Ectodermal cell (in vitro differentiated cells): ENCODE results near the gene HMOX2. TPM values are rescaled to one million over a fixed set of nuclear protein-coding genes. Genes with fewer than 3 reads are reported as not detected.

Source experiments
- H3K27ac ChIP-seq: 2 replicates; pipeline ENCODE4 v1.7.0; 2013; ENCODE audit warnings: mild to moderate bottlenecking, low read depth, low read length; ENCODE audit not compliant: insufficient read depth, poor library complexity, severe bottlenecking
- H3K27me3 ChIP-seq: 2 replicates; pipeline ENCODE4 v1.7.0; 2013; ENCODE audit warnings: mild to moderate bottlenecking, low read length; ENCODE audit not compliant: insufficient read depth, control insufficient read depth, poor library complexity, severe bottlenecking
- H3K36me3 ChIP-seq: one replicate; pipeline ENCODE4 v1.7.0; 2013; ENCODE audit warnings: low read length; ENCODE audit not compliant: control insufficient read depth, insufficient read depth
- H3K4me1 ChIP-seq: one replicate; pipeline ENCODE4 v1.7.0; 2013; ENCODE audit warnings: low read length; ENCODE audit not compliant: control insufficient read depth, insufficient read depth
- H3K4me3 ChIP-seq: 2 replicates; pipeline ENCODE4 v1.7.0; 2013; ENCODE audit warnings: low read depth, low read length, control low read depth; ENCODE audit not compliant: insufficient read depth
- H3K9me3 ChIP-seq: 2 replicates; pipeline ENCODE4 v1.7.0; 2013; ENCODE audit warnings: mild to moderate bottlenecking, low read length, moderate library complexity; ENCODE audit not compliant: control insufficient read depth
- WGBS, 2 experiments: methylation state at CpG; one replicate each; pipeline ENCODE4 v1.1.7; 2013; ENCODE audit warnings: missing lambda C conversion rate in 2 of 2; 5-methylcytosine and 5-hydroxymethylcytosine counted together
- polyA plus RNA-seq, 4 experiments: library from polyadenylated mRNA; stranded (reverse); fragments of 50-300 nt; gene quantifications; one replicate each; pipeline ENCODE4 v1.2.3, GENCODE V29; 2013

Gene HMOX2
- polyA plus RNA-seq (2013, experiment 1 of 4) = 34.1 TPM
- polyA plus RNA-seq (2013, experiment 2 of 4) = 24.6 TPM
- 18.8 TPM for polyA plus RNA-seq (2013, experiment 3 of 4)
- 19.0 TPM for polyA plus RNA-seq (2013, experiment 4 of 4)

- Histone ChIP-seq H3K36me3 (no peaks in the 10 kb centered on the region), H3K4me3 (peak within 1 kb of the TSS; percentile 60), H3K27ac (no peak within 1 kb of the TSS), H3K27me3 (no peaks in the 10 kb centered on the region), H3K9me3 (no peaks in the 10 kb centered on the region), H3K4me1 (peaks cover 3% of the 10 kb centered on the region)
- 12% methylated on average over 70 of the region's 70 CpGs for WGBS, 2 experiments
These were observed at the start of gene HMOX2 for GRCh38 chr16:4475880-4476788. Gene HMOX2 (plus strand): TSS chr16:4476398. CDS start chr16:4505525, 29,127 bp downstream.

- Histone ChIP-seq H3K4me1 (peaks cover 7% of the 10 kb centered on the region), H3K27ac (no peak overlapping the region), H3K4me3 (peak overlapping the region; percentile 98), H3K9me3 (no peaks in the 10 kb centered on the region), H3K27me3 (no peaks in the 10 kb centered on the region), H3K36me3 (no peaks in the 10 kb centered on the region)
- 91 to 95% methylated on average over 10 to 11 of the region's 12 CpGs for WGBS, 2 experiments
These were observed 49.4 kb upstream of the HMOX2 start for GRCh38 chr16:4426722-4427372.

DNA sequence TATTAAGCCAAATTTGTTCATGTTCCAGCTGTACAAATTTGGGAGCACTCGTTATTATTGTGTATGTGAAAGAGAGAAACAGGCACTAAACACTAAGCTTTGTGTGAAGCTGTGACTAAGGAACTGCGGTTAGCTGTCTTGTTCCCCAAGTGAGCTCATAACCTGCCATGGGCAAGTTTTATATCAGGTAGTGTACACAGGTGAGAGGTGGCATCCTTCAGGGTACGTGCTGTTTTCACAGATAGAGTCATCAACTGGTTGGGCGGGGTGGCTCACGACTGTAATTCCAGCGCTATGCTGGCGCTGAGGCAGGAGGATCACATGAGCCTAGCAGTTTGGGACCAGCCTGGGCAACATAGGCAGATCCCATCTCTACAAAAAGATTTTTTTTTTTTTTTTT is 47.7 kb upstream of the HMOX2 start:
- no peaks in the 10 kb centered on the region for H3K9me3 ChIP-seq
- no peaks in the 10 kb centered on the region for H3K27me3 ChIP-seq
- H3K27ac ChIP-seq = no peak overlapping the region
- no peaks in the 10 kb centered on the region for H3K36me3 ChIP-seq
- peaks cover 7% of the 10 kb centered on the region for H3K4me1 ChIP-seq
- WGBS, 2 experiments = 96 to 97% methylated on average over 7 of the region's 7 CpGs
- no peak overlapping the region for H3K4me3 ChIP-seq

DNA sequence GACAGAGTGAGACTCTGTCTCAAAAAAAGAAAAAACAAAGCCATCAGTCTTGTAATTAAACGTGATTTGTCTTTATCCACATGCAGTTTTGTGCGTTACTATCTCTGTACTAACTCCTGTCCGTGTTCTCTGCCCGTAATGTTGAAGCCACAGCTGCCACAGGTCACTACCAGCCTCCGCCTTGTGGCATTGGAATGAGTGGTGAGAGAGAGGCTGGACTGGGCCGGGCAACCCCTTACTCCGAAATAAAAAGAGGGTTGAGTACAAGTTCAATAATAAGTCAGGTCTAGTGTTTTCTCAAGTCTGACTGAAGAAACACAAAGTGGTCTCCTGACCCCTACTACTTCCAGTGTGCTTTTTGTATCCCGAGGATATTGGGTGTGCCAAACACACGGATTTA is 45.2 kb upstream of the HMOX2 start:
- Histone ChIP-seq H3K9me3 (no peaks in the 10 kb centered on the region), H3K27ac (no peak overlapping the region), H3K4me3 (no peak overlapping the region), H3K4me1 (peaks cover 7% of the 10 kb centered on the region), H3K27me3 (no peaks in the 10 kb centered on the region), H3K36me3 (no peaks in the 10 kb centered on the region)
- WGBS, 2 experiments = 96% methylated on average over 9 of the region's 9 CpGs

DNA sequence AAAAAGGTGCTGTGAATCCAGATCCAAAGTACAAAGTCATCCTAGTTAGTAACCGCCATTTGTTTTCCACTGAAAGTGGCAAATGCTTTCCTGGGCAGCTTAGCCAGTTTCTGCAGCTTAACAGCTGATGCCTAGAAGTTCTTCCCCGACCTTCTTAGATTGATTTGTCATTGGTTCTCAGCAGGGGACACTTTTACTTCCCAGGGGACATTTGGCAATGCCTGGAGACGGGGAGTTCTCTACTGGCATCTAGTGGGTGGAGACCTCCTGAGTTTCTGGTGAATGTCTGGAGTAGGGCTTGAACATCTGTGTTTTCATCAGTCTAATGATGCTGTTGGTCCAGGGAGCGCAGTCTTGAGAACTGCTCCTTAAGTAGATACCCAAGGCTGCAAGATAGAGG is 43.0 kb upstream of the HMOX2 start:
- no peaks in the 10 kb centered on the region for H3K9me3 ChIP-seq
- H3K27me3 ChIP-seq = no peaks in the 10 kb centered on the region
- H3K4me3 ChIP-seq = no peak overlapping the region
- H3K27ac ChIP-seq = no peak overlapping the region
- whole genome bisulfite sequencing, 2 experiments = 85% methylated on average over 4 of the region's 4 CpGs
- H3K36me3 ChIP-seq = peaks cover 8% of the 10 kb centered on the region
- no peaks in the 10 kb centered on the region for H3K4me1 ChIP-seq

- H3K4me1 ChIP-seq = no peaks in the 10 kb centered on the region
- no peaks in the 10 kb centered on the region for H3K27me3 ChIP-seq
- H3K4me3 ChIP-seq = no peak overlapping the region
- no peak overlapping the region for H3K27ac ChIP-seq
- no peaks in the 10 kb centered on the region for H3K9me3 ChIP-seq
- WGBS, 2 experiments = 95 to 96% methylated on average over 12 of the region's 12 CpGs
- peaks cover 13% of the 10 kb centered on the region for H3K36me3 ChIP-seq
These were observed 42.0 kb upstream of the HMOX2 start for GRCh38 chr16:4433914-4434787.

GRCh38 chr16:4435337-4436067 is 40.7 kb upstream of the HMOX2 start:
- Histone ChIP-seq H3K4me1 (no peaks in the 10 kb centered on the region), H3K27me3 (no peaks in the 10 kb centered on the region), H3K36me3 (peaks cover 20% of the 10 kb centered on the region), H3K4me3 (no peak overlapping the region), H3K9me3 (no peaks in the 10 kb centered on the region), H3K27ac (no peak overlapping the region)
- 81 to 84% methylated on average over 8 of the region's 8 CpGs for WGBS, 2 experiments

- Histone ChIP-seq H3K27ac (no peak overlapping the region), H3K27me3 (no peaks in the 10 kb centered on the region), H3K9me3 (no peaks in the 10 kb centered on the region), H3K4me3 (no peak overlapping the region), H3K4me1 (no peaks in the 10 kb centered on the region), H3K36me3 (peaks cover 32% of the 10 kb centered on the region)
- 98% methylated on average over 3 of the region's 3 CpGs for WGBS, 2 experiments
These were observed 38.8 kb upstream of the HMOX2 start for GRCh38 chr16:4437366-4437765.

DNA sequence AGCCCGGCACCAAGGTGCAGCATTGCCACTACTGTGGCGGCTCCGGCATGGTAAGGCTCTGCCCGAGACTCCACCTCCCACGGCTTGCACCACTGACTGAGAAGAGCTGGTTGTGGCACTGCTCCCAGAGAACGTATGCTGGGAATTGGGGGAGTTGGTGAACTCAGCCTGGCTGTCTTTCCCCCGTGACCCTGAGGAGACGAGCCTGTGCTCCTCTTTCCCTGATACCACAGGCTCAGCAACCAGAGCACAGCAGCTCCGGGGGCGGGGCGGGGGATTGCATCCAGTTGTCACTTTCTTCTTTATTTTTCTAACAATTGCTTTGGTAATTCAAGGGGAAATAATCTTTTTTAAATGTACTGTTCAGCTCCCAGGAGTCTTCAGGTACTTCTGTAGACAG is 33.8 kb upstream of the HMOX2 start:
- H3K27me3 ChIP-seq = no peaks in the 10 kb centered on the region
- no peaks in the 10 kb centered on the region for H3K4me1 ChIP-seq
- no peak overlapping the region for H3K27ac ChIP-seq
- H3K9me3 ChIP-seq = no peaks in the 10 kb centered on the region
- WGBS, 2 experiments = 95 to 97% methylated on average over 11 of the region's 11 CpGs
- H3K36me3 ChIP-seq = peaks cover 59% of the 10 kb centered on the region
- H3K4me3 ChIP-seq = no peak overlapping the region
